CD4-positive, alpha-beta T cell treated with Interleukin-2 at 100 ng/mL for 4 hours (primary cell): ENCODE measurements around the gene KDM6A.
"Not testable (repeated sequence)": the region's sequence is repeated elsewhere in the genome, so short reads cannot be mapped to it uniquely, and the experiment has no call there.

Experiments used
- DNase-seq: peaks from one replicate; pipeline ENCODE4 v3.0.0-alpha.2; 2020; ENCODE audit warnings: low spot score

KDM6A gene

GRCh38 chrX:44872821-44873414 lies at the start of gene KDM6A:
Gene KDM6A (plus strand): TSS chrX:44873188. CDS start chrX:44873552, 364 bp downstream.
- DNase-seq: peak; percentile 97

- DNase-seq: not testable (repeated sequence)
Measured at GRCh38 chrX:44823193-44823592, 49.8 kb upstream of the KDM6A start.

- DNase-seq: no peak
Measured at GRCh38 chrX:44828008-44828605, 44.9 kb upstream of the KDM6A start.

- no peak for DNase-seq
Measured at GRCh38 chrX:44829832-44830231, 43.2 kb upstream of the KDM6A start.

- DNase-seq: no peak
Measured at GRCh38 chrX:44842550-44843317, 30.3 kb upstream of the KDM6A start.

GRCh38 chrX:44843318-44843702 lies 29.7 kb upstream of the KDM6A start:
- DNase-seq: no peak

- no peak for DNase-seq
Measured at GRCh38 chrX:44843753-44844152, 29.2 kb upstream of the KDM6A start, which contains the start of gene DUSP21. Gene DUSP21 (plus strand): TSS chrX:44844021. CDS start chrX:44844133, 112 bp downstream.

- no peak for DNase-seq
Measured at GRCh38 chrX:44844204-44844603, 28.8 kb upstream of the KDM6A start.

GRCh38 chrX:44850891-44851290 lies 22.1 kb upstream of the KDM6A start:
- not testable (repeated sequence) for DNase-seq

- no peak for DNase-seq
Measured at GRCh38 chrX:44871114-44871645, 1.8 kb upstream of the KDM6A start.

- DNase-seq: peak; percentile 35
Measured at GRCh38 chrX:44871931-44872820, 812 bp upstream of the KDM6A start.

GRCh38 chrX:44873415-44874276 lies 658 bp downstream of the KDM6A start:
- peak; percentile 31 for DNase-seq

GRCh38 chrX:44874420-44875184 lies 1.6 kb downstream of the KDM6A start:
- peak; percentile 41 for DNase-seq

- no peak for DNase-seq
Measured at GRCh38 chrX:44875185-44875489, 2.1 kb downstream of the KDM6A start.

- DNase-seq: no peak
Measured at GRCh38 chrX:44876086-44876485, 3.1 kb downstream of the KDM6A start.

- DNase-seq: no peak
Measured at GRCh38 chrX:44876767-44877166, 3.8 kb downstream of the KDM6A start.

GRCh38 chrX:44878780-44879179 lies 5.8 kb downstream of the KDM6A start:
- no peak for DNase-seq

- DNase-seq: no peak
Measured at GRCh38 chrX:44881549-44881948, 8.6 kb downstream of the KDM6A start.

GRCh38 chrX:44882635-44883034 lies 9.6 kb downstream of the KDM6A start:
- DNase-seq: no peak

GRCh38 chrX:44884944-44885343 lies 12.0 kb downstream of the KDM6A start:
- DNase-seq: no peak
